ENCODE measurements around the gene OAF.
A peak's percentile ranks its signal among the peaks of the same experiment; 100 is the strongest.

DNA sequence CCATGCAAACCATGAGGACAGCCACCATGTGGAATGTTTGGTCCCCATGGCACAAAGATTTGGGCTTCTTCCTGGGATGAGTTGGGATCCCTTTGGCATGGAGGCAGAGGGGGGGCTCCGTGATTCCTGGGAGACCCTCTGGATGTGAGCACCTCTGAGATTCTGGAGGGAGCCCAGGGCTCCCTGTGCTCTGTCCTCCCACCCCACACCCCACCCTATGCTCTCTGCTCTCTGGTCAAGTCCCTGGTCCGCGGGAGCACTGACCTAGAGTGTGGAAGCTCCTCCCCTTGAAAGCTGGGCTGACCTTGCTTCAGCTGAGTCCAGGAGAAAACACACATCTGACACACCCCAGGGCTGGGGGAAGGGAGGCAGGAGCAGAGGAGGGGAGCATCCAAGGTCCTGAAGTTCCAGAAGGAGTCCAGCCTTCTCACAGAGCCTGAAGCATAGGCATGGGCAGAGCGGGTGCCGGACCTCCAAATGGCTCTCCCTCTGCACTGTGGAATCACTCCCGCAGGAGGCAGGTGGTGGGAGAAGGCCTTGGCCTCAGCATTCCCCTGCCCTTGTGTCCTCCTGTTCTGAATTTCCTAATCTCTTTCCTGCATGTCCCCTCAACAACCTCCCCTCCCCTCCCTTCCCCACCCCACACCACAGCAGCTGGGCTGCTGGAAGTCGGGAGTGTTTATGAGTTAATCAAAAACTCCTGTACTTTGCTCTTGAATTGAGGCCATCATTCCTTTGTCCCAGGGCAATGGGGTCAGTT is 25.7 kb upstream of the OAF start:
- TF ChIP-seq POLR2A (IDR thresholded peaks at IDR 0.05) (no peak), POLR2AphosphoS5 (IDR thresholded peaks at IDR 0.05) (peak; percentile 12 to 66 (median 49))
- TF ChIP-seq, protein P1, sequence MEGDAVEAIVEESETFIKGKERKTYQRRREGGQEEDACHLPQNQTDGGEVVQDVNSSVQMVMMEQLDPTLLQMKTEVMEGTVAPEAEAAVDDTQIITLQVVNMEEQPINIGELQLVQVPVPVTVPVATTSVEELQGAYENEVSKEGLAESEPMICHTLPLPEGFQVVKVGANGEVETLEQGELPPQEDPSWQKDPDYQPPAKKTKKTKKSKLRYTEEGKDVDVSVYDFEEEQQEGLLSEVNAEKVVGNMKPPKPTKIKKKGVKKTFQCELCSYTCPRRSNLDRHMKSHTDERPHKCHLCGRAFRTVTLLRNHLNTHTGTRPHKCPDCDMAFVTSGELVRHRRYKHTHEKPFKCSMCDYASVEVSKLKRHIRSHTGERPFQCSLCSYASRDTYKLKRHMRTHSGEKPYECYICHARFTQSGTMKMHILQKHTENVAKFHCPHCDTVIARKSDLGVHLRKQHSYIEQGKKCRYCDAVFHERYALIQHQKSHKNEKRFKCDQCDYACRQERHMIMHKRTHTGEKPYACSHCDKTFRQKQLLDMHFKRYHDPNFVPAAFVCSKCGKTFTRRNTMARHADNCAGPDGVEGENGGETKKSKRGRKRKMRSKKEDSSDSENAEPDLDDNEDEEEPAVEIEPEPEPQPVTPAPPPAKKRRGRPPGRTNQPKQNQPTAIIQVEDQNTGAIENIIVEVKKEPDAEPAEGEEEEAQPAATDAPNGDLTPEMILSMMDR (IDR thresholded peaks at IDR 0.05 in 8 of 11, conservative IDR thresholded peaks at IDR 0.05 in 3 of 11), result no peak

Measured in spleen (tissue), 7 donors.